ENCODE results near the gene CEP95.

Gene CEP95

GRCh38 chr17:64503341-64503740 lies 3.4 kb upstream of the CEP95 start:
- H3K79me2 ChIP-seq (ENCODE audit: low read length): peaks cover 84% of the 10 kb centered on the region
- no peak overlapping the region for H3K4me3 ChIP-seq (ENCODE audit: low read length)
- H3K36me3 ChIP-seq (replicated peaks; ENCODE audit: low read depth, low read length): peaks cover 71% of the 10 kb centered on the region
- H3K4me1 ChIP-seq (ENCODE audit: low read length): peaks cover 27% of the 10 kb centered on the region
- no peak overlapping the region for H3K9ac ChIP-seq (ENCODE audit: low read length)
- no peak for TF ChIP-seq CTCF (IDR thresholded peaks at IDR 0.05; ENCODE audit: low read depth, low read length)
- TF ChIP-seq EZH2phosphoT487 (IDR thresholded peaks at IDR 0.05; ENCODE audit: low read depth): no peak
- no peak overlapping the region for H3K4me2 ChIP-seq (ENCODE audit: low read length)
- H3K27ac ChIP-seq (ENCODE audit: low read length): no peak overlapping the region
- no peaks in the 10 kb centered on the region for H3K9me3 ChIP-seq (ENCODE audit: insufficient read depth, low read length)
- no peaks in the 10 kb centered on the region for H3K27me3 ChIP-seq (ENCODE audit: low read depth, low read length)
- no peak overlapping the region for H2AFZ ChIP-seq (ENCODE audit: low read depth, low read length)
- peaks cover 25% of the 10 kb centered on the region for H4K20me1 ChIP-seq (ENCODE audit: insufficient read depth, low read length)

- TF ChIP-seq EZH2phosphoT487 (IDR thresholded peaks at IDR 0.05; ENCODE audit: low read depth) (no peak), CTCF (IDR thresholded peaks at IDR 0.05; ENCODE audit: low read depth, low read length) (no peak)
- H3K9ac ChIP-seq (ENCODE audit: low read length): peak overlapping the region; percentile 99
- H3K9me3 ChIP-seq (ENCODE audit: insufficient read depth, low read length): no peaks in the 10 kb centered on the region
- peaks cover 88% of the 10 kb centered on the region for H3K79me2 ChIP-seq (ENCODE audit: low read length)
- peaks cover 22% of the 10 kb centered on the region for H3K4me1 ChIP-seq (ENCODE audit: low read length)
- H3K4me2 ChIP-seq (ENCODE audit: low read length): peak overlapping the region; percentile 81
- H3K27me3 ChIP-seq (ENCODE audit: low read depth, low read length): no peaks in the 10 kb centered on the region
- peaks cover 26% of the 10 kb centered on the region for H4K20me1 ChIP-seq (ENCODE audit: insufficient read depth, low read length)
- H3K27ac ChIP-seq (ENCODE audit: low read length): peak overlapping the region; percentile 80; the same call in 1 of the 2 replicates
- H3K36me3 ChIP-seq (replicated peaks; ENCODE audit: low read depth, low read length): peaks cover 66% of the 10 kb centered on the region
- no peak overlapping the region for H2AFZ ChIP-seq (ENCODE audit: low read depth, low read length)
- peak overlapping the region; percentile 92 for H3K4me3 ChIP-seq (ENCODE audit: low read length)
Observed at GRCh38 chr17:64503821-64504768, 2.7 kb upstream of the CEP95 start.

GRCh38 chr17:64504769-64505339 lies 1.9 kb upstream of the CEP95 start:
- Histone ChIP-seq H3K36me3 (replicated peaks; ENCODE audit: low read depth, low read length) (peaks cover 62% of the 10 kb centered on the region), H3K4me3 (ENCODE audit: low read length) (peak overlapping the region; percentile 92), H3K79me2 (ENCODE audit: low read length) (peaks cover 91% of the 10 kb centered on the region), H3K4me1 (ENCODE audit: low read length) (peaks cover 22% of the 10 kb centered on the region), H2AFZ (ENCODE audit: low read depth, low read length) (no peak overlapping the region), H3K27ac (ENCODE audit: low read length) (peak overlapping the region; percentile 80), H4K20me1 (ENCODE audit: insufficient read depth, low read length) (peaks cover 26% of the 10 kb centered on the region), H3K9me3 (ENCODE audit: insufficient read depth, low read length) (no peaks in the 10 kb centered on the region), H3K4me2 (ENCODE audit: low read length) (peak overlapping the region; percentile 81), H3K9ac (ENCODE audit: low read length) (peak overlapping the region; percentile 99), H3K27me3 (ENCODE audit: low read depth, low read length) (no peaks in the 10 kb centered on the region)
- TF ChIP-seq EZH2phosphoT487 (IDR thresholded peaks at IDR 0.05; ENCODE audit: low read depth) (no peak), CTCF (IDR thresholded peaks at IDR 0.05; ENCODE audit: low read depth, low read length) (no peak)
